K562 (cell line): Measurements from ENCODE around the gene PTCH1. TPM values are rescaled to one million over a fixed set of nuclear protein-coding genes. Genes with fewer than 3 reads are reported as not detected.
A peak's percentile ranks its signal among the peaks of the same experiment; 100 is the strongest.

Source experiments
- ARID1B ChIP-seq: fragments of 450-650 bp; IDR thresholded peaks from 2 replicates; pipeline ENCODE4 v1.6.1; 2016; ENCODE audit warnings: antibody characterized with exemption, mild to moderate bottlenecking, inconsistent platforms
- C11orf30 ChIP-seq: fragments of 450-650 bp; IDR thresholded peaks from 2 replicates; pipeline ENCODE4 v1.6.1; 2016; ENCODE audit warnings: low read depth, mild to moderate bottlenecking
- CBFA2T3 ChIP-seq: fragments of 450-650 bp; IDR thresholded peaks from 2 replicates; pipeline ENCODE4 v1.6.1; 2017
- CEBPB ChIP-seq: fragments of 450-650 bp; IDR thresholded peaks from 2 replicates; pipeline ENCODE4 v1.6.1; 2016; ENCODE audit warnings: missing genetic modification characterization, missing compliant biosample characterization
- JUNB ChIP-seq: fragments of 450-650 bp; formaldehyde crosslinking; conservative IDR thresholded peaks from 2 replicates; pipeline ENCODE4 v1.4.0; 2020; ENCODE audit warnings: mild to moderate bottlenecking
- NFE2 ChIP-seq: IDR thresholded peaks from 2 replicates; pipeline ENCODE4 v1.6.1; 2014; ENCODE audit warnings: antibody characterized with exemption, low read depth
- NRF1 ChIP-seq, 2 experiments: fragments of 450-650 bp; IDR thresholded peaks in 1 of 2; conservative IDR thresholded peaks in 1 of 2; 2 replicates each; pipeline ENCODE4 v1.6.1; 2014; ENCODE audit warnings: mild to moderate bottlenecking in 2 of 2
- PBX2 ChIP-seq, 2 experiments: IDR thresholded peaks in 1 of 2; conservative IDR thresholded peaks in 1 of 2; 2 replicates each; pipeline ENCODE4 v1.6.1; 2016; ENCODE audit warnings: low read depth in 2 of 2, mild to moderate bottlenecking in 1 of 2, missing compliant biosample characterization in 1 of 2, missing genetic modification characterization in 1 of 2, moderate library complexity in 1 of 2
- PHF21A ChIP-seq: fragments of 450-650 bp; IDR thresholded peaks from 2 replicates; pipeline ENCODE4 v1.6.1; 2017; ENCODE audit warnings: low read depth, borderline replicate concordance
- ZC3H11A ChIP-seq: IDR thresholded peaks from 2 replicates; pipeline ENCODE4 v1.6.1; 2012; ENCODE audit warnings: low read depth, low read length, improper control_type of control experiment
- ZFP1 ChIP-seq: fragments of 450-650 bp; formaldehyde crosslinking; IDR thresholded peaks from 2 replicates; pipeline ENCODE4 v1.4.0; 2020; ENCODE audit warnings: mild to moderate bottlenecking, mixed read lengths
- ZNF766 ChIP-seq: fragments of 200-800 bp; sonication (Bioruptor generic); conservative IDR thresholded peaks from 2 replicates; pipeline ENCODE4 v1.6.1; 2016; ENCODE audit warnings: missing genetic modification characterization, missing compliant biosample characterization
- polyA plus RNA-seq, 8 experiments: library from polyadenylated mRNA; depleted of rRNA in 4 of 8; stranded (reverse) in 5 of 8; unstranded in 3 of 8; fragments of >200 nt; fragmentation: Nextera tagmentation in 2 of 8; fragmentation: Illumina TruSeq in 1 of 8; extraction: Ambion mirVana in 2 of 8; extraction: Trizol in 1 of 8; gene quantifications; 2 replicates each; pipeline versions ENCODE4 v1.2.1 to v1.2.3, GENCODE V29; 2011 to 2014; ENCODE audit warnings: inconsistent platforms in 1 of 8, missing spikeins in 1 of 8
- total RNA-seq, 7 experiments: library from RNA; depleted of rRNA in 6 of 7; stranded (reverse); fragments of >200 nt in 6 of 7; fragmentation: Illumina TruSeq in 2 of 7; extraction: Trizol in 2 of 7; gene quantifications; 2 replicates each; pipeline versions ENCODE4 v1.2.1 to v1.2.3, GENCODE V29; 2011 to 2021; ENCODE audit warnings: low replicate concordance in 1 of 7
- TF ChIP-seq, protein P1 (sequence below): sonication (generic); formaldehyde crosslinking; IDR thresholded peaks from 2 replicates; pipeline ENCODE4 v1.8.1; 2023; ENCODE audit warnings: mild to moderate bottlenecking, missing genetic modification reagents, moderate library complexity
- TF ChIP-seq, protein P2 (sequence below): fragments of 250-450 bp; sonication (Bioruptor Pico); IDR thresholded peaks from 2 replicates; pipeline ENCODE4 v1.4.0; 2020; ENCODE audit warnings: borderline replicate concordance

The PTCH1 gene
- total and polyA plus RNA-seq, 9 of the 15 experiments (the other 6 are each of a cell fraction or from before 2014, with no cell fraction given), result 0.70 to 9.9 (median 3.8) TPM

GRCh38 chr9:95452176-95452575 lies 64.6 kb downstream of the PTCH1 start (continued):
- no peak for TF ChIP-seq NRF1 (conservative IDR thresholded peaks at IDR 0.05 in 1 of 2, IDR thresholded peaks at IDR 0.05 in 1 of 2)
- TF ChIP-seq, protein P1, sequence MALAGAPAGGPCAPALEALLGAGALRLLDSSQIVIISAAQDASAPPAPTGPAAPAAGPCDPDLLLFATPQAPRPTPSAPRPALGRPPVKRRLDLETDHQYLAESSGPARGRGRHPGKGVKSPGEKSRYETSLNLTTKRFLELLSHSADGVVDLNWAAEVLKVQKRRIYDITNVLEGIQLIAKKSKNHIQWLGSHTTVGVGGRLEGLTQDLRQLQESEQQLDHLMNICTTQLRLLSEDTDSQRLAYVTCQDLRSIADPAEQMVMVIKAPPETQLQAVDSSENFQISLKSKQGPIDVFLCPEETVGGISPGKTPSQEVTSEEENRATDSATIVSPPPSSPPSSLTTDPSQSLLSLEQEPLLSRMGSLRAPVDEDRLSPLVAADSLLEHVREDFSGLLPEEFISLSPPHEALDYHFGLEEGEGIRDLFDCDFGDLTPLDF (CRISPR knock-in tag), result no peak
- TF ChIP-seq ARID1B, result peak; percentile 58
- TF ChIP-seq CEBPB (tag), result no peak
- 0 out of 2 replicates have a peak, but pooled peaks have one; percentile 14 for TF ChIP-seq CBFA2T3
- peak; percentile 28; the same call in 1 of the 2 replicates for TF ChIP-seq C11orf30
- no peak for TF ChIP-seq ZC3H11A
- TF ChIP-seq, protein P2, sequence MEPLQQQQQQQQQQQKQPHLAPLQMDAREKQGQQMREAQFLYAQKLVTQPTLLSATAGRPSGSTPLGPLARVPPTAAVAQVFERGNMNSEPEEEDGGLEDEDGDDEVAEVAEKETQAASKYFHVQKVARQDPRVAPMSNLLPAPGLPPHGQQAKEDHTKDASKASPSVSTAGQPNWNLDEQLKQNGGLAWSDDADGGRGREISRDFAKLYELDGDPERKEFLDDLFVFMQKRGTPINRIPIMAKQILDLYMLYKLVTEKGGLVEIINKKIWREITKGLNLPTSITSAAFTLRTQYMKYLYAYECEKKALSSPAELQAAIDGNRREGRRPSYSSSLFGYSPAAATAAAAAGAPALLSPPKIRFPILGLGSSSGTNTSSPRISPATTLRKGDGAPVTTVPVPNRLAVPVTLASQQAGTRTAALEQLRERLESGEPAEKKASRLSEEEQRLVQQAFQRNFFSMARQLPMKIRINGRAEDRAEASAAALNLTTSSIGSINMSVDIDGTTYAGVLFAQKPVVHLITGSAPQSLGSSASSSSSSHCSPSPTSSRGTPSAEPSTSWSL (CRISPR knock-in tag), result no peak
- no peak for TF ChIP-seq ZFP1 (CRISPR knock-in tag)
- TF ChIP-seq PHF21A, result no peak
- TF ChIP-seq PBX2 (CRISPR knock-in tag; IDR thresholded peaks at IDR 0.05; ENCODE audit: low read depth), result no peak
- TF ChIP-seq PBX2 (tag; conservative IDR thresholded peaks at IDR 0.05; ENCODE audit: low read depth), result peak; percentile 26; the same call in 1 of the 2 replicates
- TF ChIP-seq ZNF766 (CRISPR knock-in tag), result no peak
- TF ChIP-seq JUNB (CRISPR knock-in tag), result no peak
- TF ChIP-seq NFE2, result peak; percentile 49; the same call in 1 of the 2 replicates
